Choroid plexus epithelial cell (primary cell): ENCODE results near the gene CFHR4.
A peak's percentile ranks its signal among the peaks of the same experiment; 100 is the strongest.
"Not testable (repeated sequence)": the region's sequence is repeated elsewhere in the genome, so short reads cannot be mapped to it uniquely, and the experiment has no call there.

ENCODE experiments used
- DNase-seq: peaks from one replicate; pipeline ENCODE4 v3.0.0-alpha.2; 2010; ENCODE audit warnings: low read depth
- H3K4me3 ChIP-seq: 2 replicates; pipeline ENCODE4 v1.5.1; 2011; ENCODE audit warnings: low read depth, mild to moderate bottlenecking, control low read depth, low read length, moderate library complexity
- CTCF ChIP-seq: conservative IDR thresholded peaks from 2 replicates; pipeline ENCODE4 v1.5.1; 2011; ENCODE audit warnings: low read depth, mild to moderate bottlenecking, control low read depth, inconsistent platforms, low read length, moderate library complexity

Gene CFHR4

DNA sequence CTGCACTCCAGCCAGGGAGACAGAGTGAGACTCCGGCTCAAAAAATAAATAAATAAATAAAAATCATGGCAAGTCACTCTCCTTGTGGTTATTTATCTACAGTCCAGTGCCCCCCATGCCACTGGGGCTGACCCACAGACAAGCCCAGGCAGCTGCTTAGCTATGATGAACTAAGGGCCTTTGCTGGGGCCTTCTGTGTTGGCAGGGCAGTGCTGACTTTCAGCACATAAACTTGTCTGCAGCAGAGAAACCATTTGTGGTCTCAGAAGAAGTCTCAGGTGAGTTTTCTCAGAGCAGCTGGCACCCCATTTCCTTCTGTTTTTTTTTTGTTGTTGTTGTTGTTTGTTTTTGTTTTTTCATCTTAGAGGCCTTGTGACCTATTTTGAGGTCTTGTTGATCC lies 20.9 kb upstream of the CFHR4 start:
- H3K4me3 ChIP-seq = no peak overlapping the region
- no peak for TF ChIP-seq CTCF

GRCh38 chr1:196873385-196873784 lies 14.5 kb upstream of the CFHR4 start:
- DNase-seq = no peak
- TF ChIP-seq CTCF = no peak
- no peak overlapping the region for H3K4me3 ChIP-seq

More for the DNA sequence above, 20.9 kb upstream of the CFHR4 start:
- DNase-seq = no peak

GRCh38 chr1:196875935-196876334 lies 11.9 kb upstream of the CFHR4 start:
- TF ChIP-seq CTCF = no peak
- no peak overlapping the region for H3K4me3 ChIP-seq

DNA sequence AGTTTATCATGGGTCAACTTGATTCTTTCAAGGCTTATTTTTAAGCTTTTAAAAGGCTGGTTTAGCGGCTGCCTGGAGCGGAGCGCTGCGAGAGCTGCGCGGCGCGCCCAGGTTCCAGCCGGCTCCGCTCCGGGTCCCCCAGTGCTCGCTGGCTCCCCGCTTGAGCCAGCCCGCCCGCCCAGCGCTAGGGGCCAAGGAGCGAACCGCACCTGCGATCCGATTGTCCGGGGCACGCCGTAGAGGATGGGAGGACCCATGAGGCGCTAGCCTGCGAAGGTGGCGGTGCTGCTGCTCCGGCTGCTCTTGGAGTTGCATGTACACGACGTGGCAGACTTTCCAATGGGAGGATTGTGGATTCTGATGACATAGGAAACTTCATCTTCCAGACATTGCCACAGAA lies 9.9 kb upstream of the CFHR4 start:
- peak overlapping the region; percentile 35 for H3K4me3 ChIP-seq
- DNase-seq = peak; percentile 23
- TF ChIP-seq CTCF = no peak

More at GRCh38 chr1:196875935-196876334, 11.9 kb upstream of the CFHR4 start:
- DNase-seq = no peak

DNA sequence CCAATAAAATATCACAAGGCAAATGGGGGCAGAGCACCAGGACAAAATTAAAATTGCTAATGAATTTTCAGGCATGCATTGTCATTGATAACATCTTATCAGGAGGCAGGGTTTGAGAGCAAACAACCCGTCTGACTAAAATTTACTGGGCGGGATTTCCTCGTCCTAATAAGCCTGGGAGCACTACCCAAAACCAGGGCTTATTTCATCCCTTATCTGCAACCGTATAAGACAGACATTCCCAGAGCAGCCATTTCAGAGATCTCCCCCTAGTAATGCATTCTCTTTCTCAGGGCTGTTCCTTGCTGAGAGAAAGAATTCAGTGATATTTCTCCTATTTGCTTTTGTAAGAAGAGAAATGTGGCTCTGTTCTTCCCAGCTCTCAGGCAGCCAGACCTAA lies 1.3 kb upstream of the CFHR4 start:
- not testable (repeated sequence) for DNase-seq, H3K4me3 ChIP-seq

DNA sequence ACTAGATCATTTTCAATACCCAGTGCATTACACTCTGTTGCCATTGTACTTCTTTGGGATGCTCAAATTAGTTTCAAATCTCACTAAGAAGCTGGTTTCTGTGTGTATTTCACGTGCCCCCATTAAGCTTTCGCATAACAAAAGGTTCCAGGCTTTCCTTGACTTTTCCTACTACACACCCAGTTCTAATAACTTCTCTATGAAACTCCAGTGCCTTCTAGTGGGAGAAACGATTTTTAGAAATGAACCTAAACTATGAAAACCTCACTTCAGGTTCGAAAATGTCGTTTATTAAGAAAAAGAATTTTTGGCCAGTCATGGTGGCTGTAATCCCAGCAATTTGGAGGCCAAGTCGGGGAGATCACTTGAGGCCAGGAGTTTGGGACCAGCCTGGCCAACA lies 2.8 kb downstream of the CFHR4 start:
- TF ChIP-seq CTCF = no peak
- no peak overlapping the region for H3K4me3 ChIP-seq
- no peak for DNase-seq

- H3K4me3 ChIP-seq = no peak overlapping the region
- no peak for TF ChIP-seq CTCF
- no peak for DNase-seq
Observed at GRCh38 chr1:196891251-196891650, 3.4 kb downstream of the CFHR4 start.

- H3K4me3 ChIP-seq = no peak overlapping the region
- TF ChIP-seq CTCF = no peak
- peak; percentile 11 for DNase-seq
Observed at GRCh38 chr1:196896355-196896754, 8.5 kb downstream of the CFHR4 start.
